GM12892 (cell line): ENCODE measurements around the gene CLN6.
"Not testable (repeated sequence)": the region's sequence is repeated elsewhere in the genome, so short reads cannot be mapped to it uniquely, and the experiment has no call there.

Source experiments
- DNase-seq: peaks from one replicate; pipeline ENCODE4 v3.0.0; 2011; ENCODE audit not compliant: insufficient read length
- FAIRE-seq: peaks from 2 replicates; lab custom pipeline; 2011; peaks lifted over from hg19 to GRCh38; lab: Jason Lieb, UNC
- POLR2A ChIP-seq: IDR thresholded peaks from 2 replicates; pipeline ENCODE4 v1.6.1; 2011; ENCODE audit warnings: low read depth, low read length, control low read depth
- POLR2AphosphoS5 ChIP-seq: IDR thresholded peaks from 2 replicates; pipeline ENCODE4 v1.6.1; 2011; ENCODE audit warnings: low read depth, low read length, control low read depth
- TAF1 ChIP-seq: IDR thresholded peaks from 2 replicates; pipeline ENCODE4 v1.6.1; 2011; ENCODE audit warnings: low read depth, mild to moderate bottlenecking, control low read depth, low read length, borderline replicate concordance

The CLN6 gene

DNA sequence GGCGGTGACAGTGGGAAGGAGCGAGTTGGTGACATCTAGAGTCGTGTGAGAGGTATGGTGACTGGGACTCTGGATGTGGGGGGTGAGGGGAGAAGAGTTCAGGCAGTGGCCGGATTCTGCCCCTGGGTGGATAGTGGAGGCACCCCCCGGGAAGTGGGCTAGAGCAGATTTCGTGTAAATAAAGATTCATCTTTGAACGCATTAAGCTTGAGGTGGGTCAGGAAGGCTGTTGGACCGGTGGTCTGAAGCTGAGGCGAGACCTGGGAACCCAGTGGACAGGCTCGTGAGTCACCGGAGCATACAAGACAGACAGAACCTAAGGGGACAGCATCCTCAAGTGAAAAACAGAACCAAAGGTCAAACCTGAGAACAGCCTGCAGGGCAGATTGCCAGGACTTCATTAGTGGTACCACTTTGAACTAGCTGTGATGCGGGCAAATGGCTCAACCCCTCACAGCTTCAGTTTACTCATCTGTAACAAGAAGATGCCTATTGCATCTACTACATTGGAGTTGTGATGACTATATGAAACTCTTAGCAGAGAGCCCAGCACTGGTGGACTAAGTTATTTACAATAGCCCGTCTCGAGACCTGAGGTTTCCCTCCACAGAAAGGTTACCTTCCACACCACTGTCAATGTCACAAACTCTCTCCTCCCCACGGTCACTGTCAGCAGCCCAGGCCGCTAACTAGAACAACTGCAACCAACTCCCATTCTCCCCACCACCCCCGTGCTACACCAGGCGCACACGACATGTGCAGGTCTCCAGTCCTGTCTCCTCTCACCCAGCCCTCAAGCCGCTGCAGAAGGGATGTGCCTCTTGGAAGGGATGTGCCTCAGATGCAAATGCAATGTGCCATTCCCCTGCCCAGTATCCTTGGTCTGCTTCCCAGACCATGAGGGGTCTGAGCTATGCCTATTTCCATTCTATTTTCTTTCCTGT lies 901 bp upstream of the CLN6 start:
- TF ChIP-seq TAF1, result no peak
- TF ChIP-seq POLR2AphosphoS5, result no peak
- no peak for TF ChIP-seq POLR2A
- peak; percentile 79 for FAIRE-seq
- DNase-seq, result no peak

DNA sequence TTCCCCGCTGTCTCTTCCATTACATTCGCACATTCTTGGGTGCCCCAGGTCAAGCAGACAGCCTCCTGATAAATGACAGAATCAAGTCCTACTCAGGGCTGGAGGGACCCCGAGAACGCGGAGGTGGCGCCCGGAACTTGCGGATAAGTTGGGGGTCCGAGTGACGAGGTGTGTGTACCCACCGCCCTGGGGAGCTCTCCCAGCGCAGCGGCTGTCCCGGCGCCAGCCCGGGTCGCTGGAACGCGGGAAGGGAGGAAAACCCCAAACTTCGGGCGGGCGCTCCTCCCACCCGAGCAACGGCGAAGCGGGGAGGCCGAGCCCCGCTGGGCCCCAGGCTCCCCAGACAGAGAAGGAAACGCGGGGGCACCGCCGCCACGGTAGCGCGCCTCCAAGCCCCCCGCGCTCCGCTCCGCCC lies 550 bp downstream of the CLN6 start:
- no peak for DNase-seq
- TF ChIP-seq POLR2A, result no peak; the same call in 1 of the 2 replicates
- TF ChIP-seq TAF1, result peak; percentile 4; the same call in 1 of the 2 replicates
- no peak for FAIRE-seq

DNA sequence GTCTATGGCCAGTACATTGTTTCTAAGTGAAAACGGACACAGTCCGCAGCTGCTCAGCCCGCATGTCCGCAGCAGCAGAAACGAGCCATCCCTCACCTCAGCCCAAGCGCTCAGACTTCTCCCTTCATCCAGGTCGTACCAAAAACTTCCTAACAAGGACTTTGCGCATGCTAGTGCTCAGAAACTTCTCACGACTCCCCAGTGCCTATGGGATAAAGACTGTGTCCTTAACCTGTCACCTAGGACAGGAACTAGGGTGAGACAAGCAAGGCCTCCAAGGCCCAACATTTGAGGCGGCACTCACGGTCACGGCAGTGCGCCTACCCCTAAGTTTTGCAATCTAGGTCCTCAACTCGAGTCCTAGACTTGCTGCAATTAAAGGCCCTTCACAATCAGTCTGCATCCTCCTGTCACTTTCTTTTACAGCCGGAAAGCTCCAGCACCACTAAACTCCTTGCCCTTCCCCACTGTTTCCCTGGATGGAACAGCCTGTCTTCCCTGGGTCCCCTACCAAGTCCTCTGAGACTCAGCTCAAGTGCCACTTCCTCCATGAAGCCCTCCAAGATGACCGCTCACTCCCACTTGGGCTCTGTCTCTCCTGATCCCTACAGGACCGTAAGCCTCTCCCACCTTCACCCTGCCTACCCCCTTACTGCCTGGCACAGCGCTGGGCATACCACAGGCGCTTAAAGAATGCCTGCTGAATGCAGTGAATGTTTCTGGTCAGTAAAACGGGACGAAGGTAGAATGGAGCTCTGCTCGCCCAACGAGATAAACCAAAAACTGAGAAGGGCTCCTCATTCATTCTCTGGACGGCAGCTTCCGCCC lies 1.2 kb downstream of the CLN6 start:
- no peak for TF ChIP-seq POLR2A
- peak; percentile 35; the same call in 1 of the 2 replicates for TF ChIP-seq TAF1
- TF ChIP-seq POLR2AphosphoS5, result peak; percentile 12; the same call in 1 of the 2 replicates
- FAIRE-seq, result peak; percentile 76
- DNase-seq, result no peak

DNA sequence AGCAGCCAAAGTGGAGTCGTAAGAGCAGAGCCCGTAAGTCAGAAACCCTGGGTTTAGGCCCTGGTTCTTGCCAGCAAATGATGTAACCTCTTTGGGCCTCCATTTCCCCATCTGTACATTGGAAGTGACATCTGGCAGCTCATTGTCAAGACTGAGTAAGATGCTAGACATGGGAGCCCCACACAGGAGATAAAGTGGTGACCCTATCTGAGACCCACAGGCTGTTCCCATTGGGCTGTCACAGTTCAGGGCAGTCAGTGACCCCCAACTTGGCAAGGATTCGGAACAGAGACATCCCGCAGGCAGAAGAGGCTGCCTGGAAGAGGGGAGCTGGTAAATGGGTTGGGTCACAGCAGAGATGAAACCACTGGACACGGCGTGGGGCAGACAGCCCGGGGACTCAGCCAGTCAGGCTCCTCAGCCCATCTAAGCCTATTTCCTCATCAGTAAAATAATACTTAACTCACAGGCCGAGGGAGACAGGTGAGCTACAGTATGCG lies 1.8 kb downstream of the CLN6 start:
- FAIRE-seq, result no peak
- TF ChIP-seq POLR2A (no peak), TAF1 (no peak), POLR2AphosphoS5 (no peak)

DNA sequence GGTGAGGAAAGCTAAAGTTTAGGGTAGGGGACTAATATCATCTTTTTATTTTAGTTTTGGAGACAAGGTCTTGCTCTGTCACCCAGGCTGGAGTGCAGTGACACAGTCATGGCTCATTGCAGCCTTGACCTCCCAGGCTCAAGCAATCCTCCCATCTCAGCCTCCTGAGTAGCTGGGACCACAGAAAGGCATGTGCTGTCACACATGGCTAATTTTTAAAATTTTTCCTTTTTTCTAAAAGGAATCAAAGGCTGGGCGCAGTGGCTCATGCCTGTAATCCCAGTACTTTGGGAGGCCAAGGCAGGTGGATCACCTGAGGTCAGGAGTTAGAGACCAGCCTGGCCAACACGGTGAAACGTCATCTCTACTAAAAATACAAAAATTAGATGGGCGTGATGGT lies 4.1 kb downstream of the CLN6 start:
- DNase-seq, FAIRE-seq: not testable (repeated sequence)

More for the DNA sequence above, 1.8 kb downstream of the CLN6 start:
- DNase-seq, result no peak

DNA sequence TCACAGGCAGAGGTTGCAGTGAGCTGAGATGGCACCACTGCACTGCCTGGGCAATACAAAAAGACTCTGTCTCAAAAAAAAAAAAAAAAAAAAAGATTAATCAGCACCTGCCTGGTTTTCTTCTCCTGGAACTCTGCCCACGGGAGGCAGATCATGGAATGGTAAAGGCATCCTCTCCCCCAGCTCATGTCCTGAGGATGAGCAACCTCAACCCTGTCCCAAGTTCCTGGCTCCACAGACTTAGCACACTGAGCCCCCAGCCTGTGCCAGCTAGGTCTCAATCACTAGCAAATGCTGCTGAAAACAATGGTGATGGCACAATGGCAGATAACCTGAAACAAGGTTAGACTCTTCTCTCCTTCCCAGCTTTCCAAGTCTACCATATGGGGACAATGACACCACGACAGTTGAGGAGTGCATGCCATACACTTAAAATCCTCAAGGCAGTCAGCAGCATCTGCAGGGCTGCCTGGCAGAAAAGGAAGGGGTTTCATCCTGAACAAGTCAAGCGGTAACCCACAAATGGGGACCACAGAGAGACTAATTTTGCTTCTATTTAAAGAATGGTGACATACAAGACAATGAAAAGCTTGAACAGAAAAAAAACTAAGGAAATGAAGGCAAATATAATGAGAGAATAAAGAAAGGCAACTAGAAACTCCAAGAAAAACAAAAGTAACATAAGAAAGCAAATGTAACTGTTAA lies 4.8 kb downstream of the CLN6 start:
- peak; percentile 58 for FAIRE-seq

GRCh38 chr15:68224108-68224507 lies 5.4 kb downstream of the CLN6 start:
- no peak for FAIRE-seq
- DNase-seq, result no peak
- no peak for TF ChIP-seq POLR2AphosphoS5
- no peak for TF ChIP-seq POLR2A
- no peak for TF ChIP-seq TAF1

More for the DNA sequence above, 4.8 kb downstream of the CLN6 start:
- no peak for DNase-seq
- TF ChIP-seq POLR2AphosphoS5 (no peak), POLR2A (no peak), TAF1 (no peak)

GRCh38 chr15:68223171-68223570 lies 6.4 kb downstream of the CLN6 start:
- TF ChIP-seq POLR2AphosphoS5 (no peak), POLR2A (no peak)
- DNase-seq (no peak), FAIRE-seq (no peak)

DNA sequence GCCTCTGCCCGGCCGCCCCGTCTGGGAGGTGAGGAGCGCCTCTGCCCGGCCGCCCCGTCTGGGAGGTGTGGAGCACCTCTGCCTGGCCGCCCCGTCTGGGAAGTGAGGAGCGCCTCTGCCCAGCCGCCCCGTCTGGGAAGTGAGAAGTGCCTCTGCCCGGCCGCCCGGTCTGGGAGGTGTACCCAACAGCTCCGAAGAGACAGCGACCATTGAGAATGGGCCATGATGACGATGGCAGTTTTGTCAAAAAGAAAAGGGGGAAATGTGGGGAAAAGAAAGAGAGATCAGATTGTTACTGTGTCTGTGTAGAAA lies 7.1 kb downstream of the CLN6 start:
- FAIRE-seq, DNase-seq: not testable (repeated sequence)

DNA sequence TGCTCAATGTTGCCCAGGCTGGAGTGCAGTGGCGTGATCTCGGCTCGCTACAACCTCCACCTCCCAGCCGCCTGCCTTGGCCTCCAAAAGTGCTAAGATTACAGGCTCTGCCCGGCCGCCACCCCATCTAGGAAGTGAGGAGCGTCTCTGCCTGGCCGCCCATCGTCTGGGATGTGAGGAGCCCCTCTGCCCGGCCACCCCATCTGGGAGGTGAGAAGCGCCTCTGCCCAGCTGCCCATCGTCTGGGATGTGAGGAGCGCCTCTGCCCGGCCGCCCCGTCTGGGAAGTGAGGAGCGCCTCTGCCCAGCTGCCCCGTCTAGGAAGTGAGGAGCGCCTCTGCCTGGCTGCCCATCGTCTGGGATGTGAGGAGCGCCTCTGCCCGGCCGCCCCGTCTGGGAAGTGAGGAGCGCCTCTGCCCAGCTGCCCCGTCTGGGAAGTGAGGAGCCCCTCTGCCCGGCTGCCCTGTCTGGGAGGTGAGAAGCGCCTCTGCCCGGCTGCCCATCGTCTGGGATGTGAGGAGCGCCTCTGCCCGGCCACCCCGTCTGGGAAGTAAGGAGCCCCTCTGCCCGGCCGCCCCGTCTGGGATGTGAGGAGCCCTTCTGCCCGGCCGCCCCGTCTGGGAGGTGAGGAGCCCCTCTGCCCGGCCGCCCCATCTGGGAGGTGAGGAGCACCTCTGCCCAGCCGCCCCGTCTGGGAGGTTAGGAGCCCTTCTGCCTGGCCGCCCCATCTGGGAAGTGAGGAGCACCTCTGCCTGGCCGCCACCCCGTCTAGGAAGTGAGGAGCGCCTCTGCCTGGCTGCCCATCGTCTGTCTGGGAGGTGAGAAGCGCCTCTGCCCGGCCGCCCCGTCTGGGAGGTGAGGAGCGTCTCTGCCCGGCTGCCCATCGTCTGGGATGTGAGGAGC lies 7.7 kb downstream of the CLN6 start:
- DNase-seq, FAIRE-seq: not testable (repeated sequence)

- FAIRE-seq (no peak), DNase-seq (no peak)
- no peak for TF ChIP-seq TAF1
- TF ChIP-seq POLR2AphosphoS5, result no peak
- TF ChIP-seq POLR2A, result no peak
Observed at GRCh38 chr15:68220967-68221366, 8.6 kb downstream of the CLN6 start.
